Measurements from ENCODE around the gene CASP7.
"Not testable (repeated sequence)": the region's sequence is repeated elsewhere in the genome, so short reads cannot be mapped to it uniquely, and the experiment has no call there.

The CASP7 gene

GRCh38 chr10:113651898-113652297, 27.8 kb upstream of the CASP7 start:
- TF ChIP-seq CTCF (IDR thresholded peaks at IDR 0.05; ENCODE audit: insufficient read depth, missing control alignments): no peak
- DNase-seq (ENCODE audit: insufficient read length, low spot score) (no peak), FAIRE-seq (no peak)

GRCh38 chr10:113652456-113652855, 27.3 kb upstream of the CASP7 start:
- DNase-seq (ENCODE audit: insufficient read length, low spot score); FAIRE-seq: not testable (repeated sequence)

- no peak for TF ChIP-seq CTCF (IDR thresholded peaks at IDR 0.05; ENCODE audit: insufficient read depth, missing control alignments)
- FAIRE-seq: no peak
- no peak for DNase-seq (ENCODE audit: insufficient read length, low spot score)
These were observed 22.8 kb upstream of the CASP7 start for GRCh38 chr10:113656896-113657295.

GRCh38 chr10:113657544-113657943, 22.2 kb upstream of the CASP7 start:
- DNase-seq (ENCODE audit: insufficient read length, low spot score) (no peak), FAIRE-seq (no peak)
- no peak for TF ChIP-seq CTCF (IDR thresholded peaks at IDR 0.05; ENCODE audit: insufficient read depth, missing control alignments)

GRCh38 chr10:113661332-113661731, 18.4 kb upstream of the CASP7 start:
- FAIRE-seq (no peak), DNase-seq (ENCODE audit: insufficient read length, low spot score) (no peak)
- TF ChIP-seq CTCF (IDR thresholded peaks at IDR 0.05; ENCODE audit: insufficient read depth, missing control alignments): no peak

- no peak for FAIRE-seq
These were observed 16.6 kb upstream of the CASP7 start for GRCh38 chr10:113663142-113663541.

GRCh38 chr10:113663908-113664307, 15.8 kb upstream of the CASP7 start, which contains the start of gene NRAP:
Gene NRAP (minus strand): TSS chr10:113664041. CDS start chr10:113663882, 159 bp downstream.
- FAIRE-seq (no peak), DNase-seq (ENCODE audit: insufficient read length, low spot score) (no peak)
- TF ChIP-seq CTCF (IDR thresholded peaks at IDR 0.05; ENCODE audit: insufficient read depth, missing control alignments): no peak

More at GRCh38 chr10:113663142-113663541, 16.6 kb upstream of the CASP7 start:
- TF ChIP-seq CTCF (IDR thresholded peaks at IDR 0.05; ENCODE audit: insufficient read depth, missing control alignments): no peak
- no peak for DNase-seq (ENCODE audit: insufficient read length, low spot score)

- DNase-seq (ENCODE audit: insufficient read length, low spot score) (no peak), FAIRE-seq (no peak)
- TF ChIP-seq CTCF (IDR thresholded peaks at IDR 0.05; ENCODE audit: insufficient read depth, missing control alignments): no peak
These were observed 14.4 kb upstream of the CASP7 start for GRCh38 chr10:113665352-113665751.
